GM12872 (cell line): Measurements from ENCODE around the gene TXNIP.

Source experiments
- TF ChIP-seq, protein P1 (sequence below): IDR thresholded peaks from 3 replicates; pipeline ENCODE4 v1.5.1; 2011; ENCODE audit warnings: low read depth, mild to moderate bottlenecking, low read length, moderate library complexity; ENCODE audit not compliant: insufficient read depth

The TXNIP gene

GRCh38 chr1:145986551-145986950 lies 9.8 kb downstream of the TXNIP start:
- TF ChIP-seq, protein P1, sequence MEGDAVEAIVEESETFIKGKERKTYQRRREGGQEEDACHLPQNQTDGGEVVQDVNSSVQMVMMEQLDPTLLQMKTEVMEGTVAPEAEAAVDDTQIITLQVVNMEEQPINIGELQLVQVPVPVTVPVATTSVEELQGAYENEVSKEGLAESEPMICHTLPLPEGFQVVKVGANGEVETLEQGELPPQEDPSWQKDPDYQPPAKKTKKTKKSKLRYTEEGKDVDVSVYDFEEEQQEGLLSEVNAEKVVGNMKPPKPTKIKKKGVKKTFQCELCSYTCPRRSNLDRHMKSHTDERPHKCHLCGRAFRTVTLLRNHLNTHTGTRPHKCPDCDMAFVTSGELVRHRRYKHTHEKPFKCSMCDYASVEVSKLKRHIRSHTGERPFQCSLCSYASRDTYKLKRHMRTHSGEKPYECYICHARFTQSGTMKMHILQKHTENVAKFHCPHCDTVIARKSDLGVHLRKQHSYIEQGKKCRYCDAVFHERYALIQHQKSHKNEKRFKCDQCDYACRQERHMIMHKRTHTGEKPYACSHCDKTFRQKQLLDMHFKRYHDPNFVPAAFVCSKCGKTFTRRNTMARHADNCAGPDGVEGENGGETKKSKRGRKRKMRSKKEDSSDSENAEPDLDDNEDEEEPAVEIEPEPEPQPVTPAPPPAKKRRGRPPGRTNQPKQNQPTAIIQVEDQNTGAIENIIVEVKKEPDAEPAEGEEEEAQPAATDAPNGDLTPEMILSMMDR, result no peak

DNA sequence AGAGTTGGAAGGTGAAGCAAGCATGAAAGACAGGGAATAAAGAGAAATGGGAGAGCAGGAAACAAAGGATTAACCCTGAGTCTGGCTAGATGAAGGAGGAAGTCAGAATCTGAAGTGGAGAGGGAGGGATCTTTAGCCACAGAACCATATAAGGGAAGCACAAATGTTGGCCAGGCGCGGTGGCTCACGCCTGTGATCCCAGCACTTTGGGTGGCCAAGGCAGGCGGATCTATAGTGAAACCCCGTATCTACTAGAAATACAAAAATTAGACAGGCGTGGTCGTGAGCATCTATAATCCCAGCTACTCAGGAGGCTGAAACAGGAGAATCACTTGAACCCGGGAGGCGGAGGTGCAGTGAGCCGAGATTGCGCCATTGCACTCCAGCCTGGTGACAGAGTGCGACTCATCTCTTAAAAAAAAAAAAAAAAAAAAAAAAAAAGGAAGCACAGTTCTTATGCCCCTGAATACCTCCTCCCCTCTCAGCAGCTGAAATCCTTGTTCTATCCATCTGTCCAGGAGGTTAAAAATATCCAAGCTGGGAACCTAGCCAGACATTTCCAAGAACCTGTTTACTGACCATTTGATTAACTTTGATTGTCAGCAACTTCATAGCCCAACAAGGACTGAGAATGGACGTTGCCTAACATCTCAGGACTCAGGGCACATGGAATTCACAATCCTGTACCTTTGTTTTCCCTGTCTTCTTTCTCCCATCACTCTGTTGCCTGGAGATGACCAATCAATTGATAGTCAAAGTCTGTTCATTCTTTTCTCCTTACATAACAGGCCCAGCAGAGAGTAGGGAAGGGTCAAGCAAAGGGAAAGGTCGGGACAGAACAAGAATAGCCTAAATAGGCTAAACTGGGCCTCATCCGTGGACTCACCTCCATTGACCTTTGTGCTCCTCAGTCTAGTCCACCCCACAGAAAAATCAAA lies 10.6 kb downstream of the TXNIP start:
- TF ChIP-seq, protein P1, result no peak

DNA sequence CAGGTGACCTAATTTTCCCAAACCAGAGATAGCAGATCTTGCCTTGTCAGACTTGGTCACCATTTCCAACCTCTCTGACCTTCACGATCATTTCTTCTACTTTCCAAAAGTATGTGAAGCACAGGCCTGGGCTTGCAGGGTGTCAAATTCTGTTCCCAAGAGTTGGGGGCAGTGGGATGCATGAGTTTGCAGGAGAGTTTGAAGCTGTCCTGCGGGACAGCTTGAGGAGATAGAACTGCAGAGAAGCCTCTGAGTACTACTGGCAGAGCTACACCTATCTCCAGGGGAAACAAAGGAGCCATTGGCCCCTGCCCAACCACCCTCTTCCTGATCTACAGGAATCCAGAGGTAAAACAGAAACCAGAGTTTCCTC lies 11.3 kb downstream of the TXNIP start:
- TF ChIP-seq, protein P1, result no peak

DNA sequence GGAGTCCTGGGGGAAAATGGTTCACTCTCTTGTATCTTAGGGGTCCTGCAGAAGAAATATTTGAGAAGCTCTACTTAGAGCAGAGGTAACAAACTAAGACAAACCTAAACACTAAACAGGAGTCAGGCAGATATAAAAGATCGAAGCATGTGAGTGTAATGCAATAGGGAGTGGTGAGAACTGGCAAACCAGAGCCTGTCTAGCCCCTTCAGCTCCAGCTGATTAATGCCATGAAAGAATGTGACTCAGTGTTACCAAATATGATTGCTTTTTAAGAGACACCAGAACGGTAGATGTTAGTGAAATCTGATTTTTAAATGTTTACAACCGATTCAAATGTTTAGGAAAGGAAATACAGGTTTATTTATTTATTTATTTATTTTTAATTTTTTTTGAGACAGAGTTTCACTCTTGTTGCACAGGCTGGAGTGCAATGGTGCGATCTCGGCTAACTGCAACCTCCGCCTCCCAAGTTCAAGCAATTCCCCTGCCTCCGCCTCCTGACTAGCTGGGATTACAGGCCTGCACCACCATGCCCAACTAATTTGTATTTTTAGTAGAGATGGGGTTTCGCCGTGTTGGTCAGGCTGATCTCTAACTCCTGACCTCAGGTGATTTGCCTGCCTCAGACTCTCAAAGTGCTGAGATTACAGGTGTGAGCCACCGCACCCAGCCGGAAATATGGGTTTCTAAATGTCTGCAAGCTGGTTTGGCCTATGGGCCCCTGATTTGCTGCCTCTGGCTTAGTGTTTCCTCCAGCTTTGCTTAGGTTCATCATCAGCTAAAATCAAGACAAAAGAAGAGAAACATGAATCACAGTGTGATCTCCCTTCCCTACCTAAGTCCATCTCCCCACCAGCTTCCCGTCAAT lies 12.2 kb downstream of the TXNIP start:
- TF ChIP-seq, protein P1, result no peak

- TF ChIP-seq, protein P1, result no peak
Observed at GRCh38 chr1:145983206-145983675, 13.1 kb downstream of the TXNIP start.

DNA sequence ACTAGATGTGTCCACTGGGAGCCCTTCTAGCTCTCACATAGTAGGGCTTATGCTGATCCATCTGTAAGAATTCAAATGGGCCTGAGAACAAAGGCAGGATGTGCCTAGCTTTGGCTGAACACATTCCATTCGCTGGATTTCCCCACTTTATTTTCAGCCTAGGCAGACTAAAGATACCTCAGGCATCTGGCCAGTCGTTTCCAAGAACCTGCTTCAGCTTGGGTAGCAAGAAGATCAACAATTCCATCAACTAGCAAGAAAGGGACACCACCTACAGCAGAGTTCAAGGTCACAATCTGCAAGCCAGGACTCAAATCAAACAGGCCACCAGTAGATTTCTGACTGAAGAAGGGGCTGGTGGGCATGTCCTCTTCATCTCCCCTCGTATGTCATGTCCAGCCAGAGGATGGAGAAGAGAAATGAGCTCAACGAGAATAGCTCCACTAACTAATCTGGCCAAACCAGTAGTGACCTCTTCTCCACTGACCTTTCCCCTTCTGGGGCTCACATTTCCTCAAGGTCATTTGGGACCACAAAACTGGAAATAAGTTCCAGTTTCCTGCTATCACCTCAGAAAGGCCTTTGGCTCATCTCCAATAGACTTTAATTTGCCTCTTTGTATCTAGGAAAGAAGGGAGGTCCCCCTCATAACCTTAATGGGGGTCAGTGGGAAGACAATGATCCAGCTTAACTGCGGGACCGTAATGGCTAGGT lies 14.2 kb downstream of the TXNIP start:
- TF ChIP-seq, protein P1, result no peak

DNA sequence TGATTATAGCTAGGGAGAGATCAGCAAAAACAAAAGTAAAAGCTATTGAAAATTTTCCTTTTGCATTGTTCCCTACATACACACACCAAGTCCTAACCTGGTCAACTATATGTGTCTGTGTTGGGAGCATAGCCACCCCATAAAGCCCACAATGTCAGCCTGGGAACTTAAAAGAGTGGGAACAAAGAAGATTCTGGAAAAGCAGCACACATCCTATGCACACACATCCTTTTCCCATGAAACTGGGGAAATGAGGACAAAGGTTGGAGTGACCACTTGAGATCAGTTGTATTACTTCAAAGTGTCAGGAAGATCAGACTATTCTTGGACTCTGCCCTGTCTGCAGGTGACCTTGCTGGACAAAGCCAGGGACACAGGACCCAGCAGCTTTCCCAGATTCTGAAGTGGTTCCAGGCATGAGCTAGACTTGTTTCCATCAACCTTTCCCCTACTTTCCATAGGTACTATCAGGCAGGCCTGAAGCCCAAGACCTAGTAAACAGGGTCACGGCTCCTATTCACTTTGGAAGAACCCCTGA lies 15.9 kb downstream of the TXNIP start:
- TF ChIP-seq, protein P1, result no peak
